Osteocyte (in vitro differentiated cells): ENCODE results near the gene BMPR1A. TPM values are rescaled to one million over a fixed set of nuclear protein-coding genes. Genes with fewer than 3 reads are reported as not detected.
A peak's percentile ranks its signal among the peaks of the same experiment; 100 is the strongest.
"Not testable (repeated sequence)": the region's sequence is repeated elsewhere in the genome, so short reads cannot be mapped to it uniquely, and the experiment has no call there.

Source experiments
- DNase-seq: peaks from one replicate; pipeline ENCODE4 v3.0.0; 2021; ENCODE audit warnings: mixed read lengths; ENCODE audit not compliant: unreplicated experiment; ENCODE audit errors: extremely low spot score
- H3K27ac Mint-ChIP-seq: one replicate; pipeline ENCODE4 v1.8.0; 2021; ENCODE audit warnings: mild to moderate bottlenecking, mixed read lengths; ENCODE audit not compliant: unreplicated experiment
- H3K27me3 Mint-ChIP-seq: one replicate; pipeline ENCODE4 v1.8.0; 2021; ENCODE audit warnings: mixed read lengths; ENCODE audit not compliant: unreplicated experiment
- H3K36me3 Mint-ChIP-seq: one replicate; pipeline ENCODE4 v1.8.0; 2021; ENCODE audit warnings: mixed read lengths; ENCODE audit not compliant: unreplicated experiment
- H3K4me1 Mint-ChIP-seq: one replicate; pipeline ENCODE4 v1.8.0; 2021; ENCODE audit warnings: mixed read lengths; ENCODE audit not compliant: unreplicated experiment
- H3K4me3 Mint-ChIP-seq: one replicate; pipeline ENCODE4 v1.8.0; 2021; ENCODE audit warnings: mild to moderate bottlenecking, moderate library complexity, mixed read lengths; ENCODE audit not compliant: unreplicated experiment
- H3K9me3 Mint-ChIP-seq: one replicate; pipeline ENCODE4 v1.8.0; 2021; ENCODE audit warnings: mixed read lengths; ENCODE audit not compliant: unreplicated experiment
- CTCF ChIP-seq: fragments of 200-600 bp; sonication (generic); IDR thresholded peaks from 2 replicates; pipeline ENCODE4 v1.5.0; 2021; ENCODE audit warnings: antibody characterized with exemption, mild to moderate bottlenecking, moderate library complexity
- total RNA-seq: library from RNA; stranded (reverse); gene quantifications from 2 replicates; pipeline ENCODE4 v1.2.1, GENCODE V29; 2021

BMPR1A gene
- total RNA-seq, 1 donor from 2014 or later = 75.5 TPM

GRCh38 chr10:86932674-86933073 lies 176.3 kb downstream of the BMPR1A start:
- Mint-ChIP-seq H3K4me1 (peaks cover 17% of the 10 kb centered on the region), H3K27me3 (no peaks in the 10 kb centered on the region), H3K27ac (no peak overlapping the region), H3K36me3 (peaks cover 19% of the 10 kb centered on the region), H3K9me3 (no peaks in the 10 kb centered on the region), H3K4me3 (no peak overlapping the region)
- no peak for TF ChIP-seq CTCF
- no peak for DNase-seq

DNA sequence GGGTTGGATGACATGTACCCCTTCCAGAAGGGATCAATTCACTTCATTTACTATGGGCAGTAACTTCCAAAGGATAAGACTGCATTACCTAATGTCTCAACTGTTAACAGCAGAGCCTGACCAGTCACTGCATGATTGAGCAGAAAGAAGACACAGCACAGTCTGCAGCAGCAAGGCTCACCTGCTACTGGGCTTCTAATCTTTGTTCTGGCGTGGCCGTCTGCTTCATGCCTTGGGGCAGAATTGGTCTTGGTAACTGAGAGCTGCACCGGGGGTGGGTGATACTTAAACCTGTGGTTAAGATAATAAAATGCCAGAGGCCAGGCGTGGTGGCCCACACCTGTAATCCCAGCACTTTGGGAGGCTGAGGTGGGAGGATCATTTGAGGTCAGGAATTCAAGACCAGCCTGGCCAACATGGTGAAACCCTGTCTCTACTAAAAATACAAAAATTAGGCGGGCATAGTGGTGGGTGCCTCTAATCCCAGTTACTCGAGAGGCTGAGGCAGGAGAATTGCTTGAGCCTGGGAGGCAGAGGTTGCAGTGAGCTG lies 177.8 kb downstream of the BMPR1A start:
- peaks cover 17% of the 10 kb centered on the region for H3K4me1 Mint-ChIP-seq
- H3K4me3 Mint-ChIP-seq, H3K27me3 Mint-ChIP-seq, H3K9me3 Mint-ChIP-seq, H3K27ac Mint-ChIP-seq: not testable (repeated sequence)
- H3K36me3 Mint-ChIP-seq = peaks cover 17% of the 10 kb centered on the region
- peak; percentile 66 for DNase-seq

DNA sequence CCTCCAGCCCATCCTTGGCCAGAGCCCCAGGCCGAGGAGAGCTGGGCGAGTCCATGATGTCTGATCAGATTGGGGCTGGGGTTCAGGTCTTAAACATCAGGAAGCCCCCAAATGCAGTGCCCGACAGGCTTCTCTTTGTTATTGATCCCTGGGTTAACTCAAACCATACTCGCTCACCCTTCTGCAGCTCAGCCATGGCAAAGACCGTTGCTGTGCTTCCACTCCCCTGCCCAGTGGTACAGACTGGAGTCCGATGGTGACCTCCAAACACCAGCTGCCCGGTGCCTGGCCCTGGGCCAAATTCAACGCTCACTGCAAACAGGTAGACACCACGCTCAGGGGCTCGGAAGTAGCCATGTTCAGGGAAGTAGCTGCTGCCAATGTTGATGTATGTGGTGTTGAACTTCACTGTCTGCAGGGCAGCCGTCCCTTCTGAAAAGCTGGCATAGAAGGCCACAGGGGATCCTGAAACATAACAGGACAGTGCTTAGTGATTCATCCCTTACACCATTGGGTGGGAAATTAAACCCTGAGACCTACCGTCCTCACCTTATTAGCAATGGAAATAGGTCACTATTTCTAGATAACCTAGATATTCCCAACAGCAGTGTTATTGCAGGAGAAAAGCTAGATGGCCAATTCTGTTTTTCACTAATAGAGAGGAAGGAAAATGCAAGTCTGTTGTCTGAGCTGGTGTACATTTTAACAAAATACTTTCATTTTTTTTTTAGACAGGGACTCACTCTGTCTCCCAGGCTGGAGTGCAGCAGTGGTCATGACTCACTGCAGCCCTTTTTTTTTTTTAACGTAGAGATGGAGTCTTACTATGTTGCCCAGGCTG lies 180.5 kb downstream of the BMPR1A start:
- H3K36me3 Mint-ChIP-seq = peaks cover 4% of the 10 kb centered on the region
- peak; percentile 82 for DNase-seq

DNA sequence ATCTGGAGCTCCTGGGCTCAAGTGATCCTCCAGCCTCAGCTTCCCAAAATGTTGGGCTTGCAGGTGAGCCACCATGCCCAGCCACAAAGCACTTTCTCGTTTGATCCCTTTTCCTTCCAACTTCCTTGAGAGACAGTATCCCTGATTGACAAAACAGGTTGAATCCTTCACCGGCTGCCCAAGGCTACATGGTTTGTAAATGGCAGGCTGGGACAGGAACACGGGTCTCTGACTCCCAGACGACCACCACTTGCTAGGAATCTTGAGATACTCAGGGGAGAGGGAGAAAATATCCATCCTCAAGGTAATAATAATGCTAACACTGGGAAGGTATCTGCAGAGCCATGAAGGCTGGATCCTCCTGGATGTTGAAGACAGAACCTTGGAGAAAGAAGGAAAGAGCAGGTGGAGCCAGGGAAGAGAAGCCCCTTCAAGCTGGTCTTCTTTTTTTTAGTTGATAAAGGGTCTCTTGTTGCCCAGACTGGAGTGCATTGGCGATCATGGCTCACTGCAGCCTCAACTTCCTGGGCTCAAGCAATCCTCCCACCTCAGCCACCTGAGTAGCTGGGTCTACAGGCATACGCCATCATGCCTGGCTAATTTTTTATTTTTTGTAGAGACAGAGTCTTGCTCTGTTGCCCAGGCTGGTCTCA lies 181.2 kb downstream of the BMPR1A start:
- H3K27ac Mint-ChIP-seq = peak overlapping the region; percentile 59
- H3K36me3 Mint-ChIP-seq = no peaks in the 10 kb centered on the region
- no peaks in the 10 kb centered on the region for H3K9me3 Mint-ChIP-seq
- H3K4me1 Mint-ChIP-seq = peaks cover 19% of the 10 kb centered on the region
- peak overlapping the region; percentile 22 for H3K4me3 Mint-ChIP-seq
- DNase-seq = no peak
- no peak for TF ChIP-seq CTCF
- no peaks in the 10 kb centered on the region for H3K27me3 Mint-ChIP-seq

More for the DNA sequence above, 180.5 kb downstream of the BMPR1A start:
- H3K4me1 Mint-ChIP-seq = peaks cover 19% of the 10 kb centered on the region
- peak overlapping the region; percentile 59 for H3K27ac Mint-ChIP-seq
- H3K9me3 Mint-ChIP-seq = no peaks in the 10 kb centered on the region
- no peaks in the 10 kb centered on the region for H3K27me3 Mint-ChIP-seq
- no peak overlapping the region for H3K4me3 Mint-ChIP-seq
- TF ChIP-seq CTCF = no peak

- H3K4me1 Mint-ChIP-seq = peaks cover 19% of the 10 kb centered on the region
- H3K9me3 Mint-ChIP-seq = no peaks in the 10 kb centered on the region
- no peak overlapping the region for H3K27ac Mint-ChIP-seq
- no peaks in the 10 kb centered on the region for H3K36me3 Mint-ChIP-seq
- no peaks in the 10 kb centered on the region for H3K27me3 Mint-ChIP-seq
- peak; percentile 57 for DNase-seq
- no peak for TF ChIP-seq CTCF
- no peak overlapping the region for H3K4me3 Mint-ChIP-seq
Measured at GRCh38 chr10:86938260-86938659, 181.8 kb downstream of the BMPR1A start.

DNA sequence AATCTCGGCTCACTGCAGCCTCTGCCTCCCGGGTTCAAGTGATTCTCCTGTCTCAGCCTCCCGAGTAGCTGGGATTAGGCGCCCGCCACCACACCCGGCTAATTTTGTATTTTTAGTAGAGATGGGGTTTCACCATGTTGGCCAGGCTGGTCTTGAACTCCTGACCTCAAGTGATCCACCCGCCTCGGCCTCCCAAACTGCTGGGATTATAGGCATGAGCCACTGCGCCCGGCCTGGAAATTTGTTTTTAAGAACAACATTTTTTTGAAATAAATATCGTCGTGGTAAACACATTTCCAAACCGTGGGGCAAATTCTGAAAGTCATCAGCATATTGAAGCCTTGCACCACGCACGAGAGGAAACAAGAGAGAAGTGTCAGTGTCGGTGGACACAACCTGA lies 183.7 kb downstream of the BMPR1A start:
- peaks cover 19% of the 10 kb centered on the region for H3K4me1 Mint-ChIP-seq
- H3K36me3 Mint-ChIP-seq, H3K9me3 Mint-ChIP-seq, H3K4me3 Mint-ChIP-seq, H3K27me3 Mint-ChIP-seq, H3K27ac Mint-ChIP-seq: not testable (repeated sequence)
- DNase-seq = peak; percentile 36
